ENCODE data around the gene GRM8.

- TF ChIP-seq, protein P1, sequence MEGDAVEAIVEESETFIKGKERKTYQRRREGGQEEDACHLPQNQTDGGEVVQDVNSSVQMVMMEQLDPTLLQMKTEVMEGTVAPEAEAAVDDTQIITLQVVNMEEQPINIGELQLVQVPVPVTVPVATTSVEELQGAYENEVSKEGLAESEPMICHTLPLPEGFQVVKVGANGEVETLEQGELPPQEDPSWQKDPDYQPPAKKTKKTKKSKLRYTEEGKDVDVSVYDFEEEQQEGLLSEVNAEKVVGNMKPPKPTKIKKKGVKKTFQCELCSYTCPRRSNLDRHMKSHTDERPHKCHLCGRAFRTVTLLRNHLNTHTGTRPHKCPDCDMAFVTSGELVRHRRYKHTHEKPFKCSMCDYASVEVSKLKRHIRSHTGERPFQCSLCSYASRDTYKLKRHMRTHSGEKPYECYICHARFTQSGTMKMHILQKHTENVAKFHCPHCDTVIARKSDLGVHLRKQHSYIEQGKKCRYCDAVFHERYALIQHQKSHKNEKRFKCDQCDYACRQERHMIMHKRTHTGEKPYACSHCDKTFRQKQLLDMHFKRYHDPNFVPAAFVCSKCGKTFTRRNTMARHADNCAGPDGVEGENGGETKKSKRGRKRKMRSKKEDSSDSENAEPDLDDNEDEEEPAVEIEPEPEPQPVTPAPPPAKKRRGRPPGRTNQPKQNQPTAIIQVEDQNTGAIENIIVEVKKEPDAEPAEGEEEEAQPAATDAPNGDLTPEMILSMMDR (IDR thresholded peaks at IDR 0.05) = no peak
- TF ChIP-seq POLR2A (IDR thresholded peaks at IDR 0.05) = no peak
- no peak for TF ChIP-seq EP300 (IDR thresholded peaks at IDR 0.05)
Observed at GRCh38 chr7:126696256-126697038, 556.3 kb downstream of the GRM8 start.

Measured in upper lobe of left lung (tissue), 4 donors.